SK-N-SH treated with all-trans-retinoic acid at 6 μM for 48 hours (cell line): ENCODE data around the gene TIMM23B.
"Not testable (repeated sequence)": the region's sequence is repeated elsewhere in the genome, so short reads cannot be mapped to it uniquely, and the experiment has no call there.

Experiments
- CSDC2 ChIP-seq: fragments of 250-450 bp; sonication (Bioruptor Pico); IDR thresholded peaks from 2 replicates; pipeline ENCODE4 v1.5.0; 2020; ENCODE audit warnings: mild to moderate bottlenecking, moderate library complexity
- ZC3H10 ChIP-seq: fragments of 250-450 bp; sonication (Bioruptor Pico); IDR thresholded peaks from 2 replicates; pipeline ENCODE4 v1.5.1; 2021; ENCODE audit warnings: mild to moderate bottlenecking, moderate library complexity
- ZFP3 ChIP-seq: fragments of 250-450 bp; sonication (Bioruptor Pico); IDR thresholded peaks from 2 replicates; pipeline ENCODE4 v1.5.0; 2020; ENCODE audit warnings: mild to moderate bottlenecking, moderate library complexity

DNA sequence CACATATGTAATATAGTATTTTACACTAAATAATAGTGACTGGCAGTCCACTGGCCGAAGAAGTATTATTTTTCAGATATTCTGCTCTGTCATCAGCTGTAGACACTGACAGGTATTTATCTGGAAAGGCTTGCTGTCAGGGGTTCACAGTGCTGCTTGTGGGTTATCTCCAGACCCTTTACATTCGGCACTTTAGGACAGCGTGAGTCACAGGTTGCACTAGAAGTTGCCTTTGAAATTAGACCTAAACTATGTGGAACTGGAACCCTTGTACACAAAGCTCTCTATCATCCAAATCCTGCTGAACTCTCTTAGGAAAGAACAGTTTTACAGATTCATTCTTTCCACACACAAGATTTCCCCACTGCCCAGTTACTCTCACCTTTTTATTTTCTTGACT, 30.2 kb downstream of the TIMM23B start:
- TF ChIP-seq ZC3H10 (CRISPR knock-in tag); ZFP3 (CRISPR knock-in tag); CSDC2: not testable (repeated sequence)
